ENCODE data around the gene PLTP. TPM values are rescaled to one million over a fixed set of nuclear protein-coding genes. Genes with fewer than 3 reads are reported as not detected.

The PLTP gene
- total RNA-seq, 4 donors from 2014 or later: 45.6 to 456 (median 177) TPM

DNA sequence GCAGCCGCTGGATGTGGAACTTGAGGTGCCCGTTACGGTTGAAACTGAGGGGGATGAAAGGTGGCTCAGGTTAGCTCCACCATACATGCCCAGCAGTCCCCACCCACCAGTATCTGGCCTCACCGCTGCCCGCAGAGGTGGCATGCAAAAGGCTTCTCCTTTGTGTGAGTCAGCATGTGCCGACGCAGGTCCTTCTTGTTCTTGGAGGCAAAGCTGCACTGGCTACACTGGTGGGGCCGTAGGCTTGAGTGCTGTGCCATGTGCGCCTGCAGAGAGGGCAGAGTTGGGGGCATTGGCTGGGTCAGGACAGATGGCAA lies 38.3 kb upstream of the PLTP start:
- ATAC-seq: no peak
- peaks cover 0 to 88% of the 10 kb centered on the region in 2 donors for H3K36me3 ChIP-seq
- WGBS, 2 donors (ENCODE audit: low coverage in 1 of 2): no CpG with 5 or more reads among the region's 9 CpGs
- no peaks in the 10 kb centered on the region for H3K9me3 ChIP-seq
- H3K27me3 ChIP-seq: no peaks in the 10 kb centered on the region
- peak; percentile 3 for TF ChIP-seq POLR2AphosphoS5 (IDR thresholded peaks at IDR 0.05)
- TF ChIP-seq POLR2A (IDR thresholded peaks at IDR 0.05): no peak
- H3K4me3 ChIP-seq: no peak overlapping the region
- H3K27ac ChIP-seq: peak overlapping the region in 2 of 4 donors; percentile 17 to 43
- H3K4me1 ChIP-seq: peaks cover 0 to 20% (median 0%) of the 10 kb centered on the region in 3 donors

- H3K27ac ChIP-seq: peak overlapping the region in 2 of 4 donors; percentile 39 to 43
- H3K9me3 ChIP-seq: no peaks in the 10 kb centered on the region
- peaks cover 0 to 93% of the 10 kb centered on the region in 2 donors for H3K36me3 ChIP-seq
- 100% methylated on average over 1 of the region's 13 CpGs; no CpG with 5 or more reads in 1 of the 2 donors for WGBS, 2 donors (ENCODE audit: low coverage in 1 of 2)
- H3K27me3 ChIP-seq: no peaks in the 10 kb centered on the region
- H3K4me1 ChIP-seq: peaks cover 0 to 20% (median 0%) of the 10 kb centered on the region in 3 donors
- no peak for ATAC-seq
- H3K4me3 ChIP-seq: no peak overlapping the region
- TF ChIP-seq POLR2A (IDR thresholded peaks at IDR 0.05) (no peak), POLR2AphosphoS5 (IDR thresholded peaks at IDR 0.05) (peak; percentile 2)
Observed at GRCh38 chr20:45949542-45950329, 37.8 kb upstream of the PLTP start.

GRCh38 chr20:45948742-45949541 lies 37.0 kb upstream of the PLTP start:
- ATAC-seq: no peak
- Histone ChIP-seq H3K4me1 (peaks cover 0 to 20% (median 0%) of the 10 kb centered on the region in 3 donors), H3K27me3 (no peaks in the 10 kb centered on the region), H3K27ac (peak overlapping the region in 2 of 4 donors; percentile 39 to 58), H3K4me3 (no peak overlapping the region), H3K36me3 (peaks cover 0 to 100% of the 10 kb centered on the region in 2 donors), H3K9me3 (no peaks in the 10 kb centered on the region)
- TF ChIP-seq POLR2AphosphoS5 (IDR thresholded peaks at IDR 0.05) (peak; percentile 5), CTCF (IDR thresholded peaks at IDR 0.05) (no peak)
- WGBS, 2 donors (ENCODE audit: low coverage in 1 of 2): no CpG with 5 or more reads among the region's 10 CpGs

GRCh38 chr20:45948261-45948733 lies 36.3 kb upstream of the PLTP start:
- H3K27me3 ChIP-seq: no peaks in the 10 kb centered on the region
- H3K9me3 ChIP-seq: no peaks in the 10 kb centered on the region
- ATAC-seq: no peak
- no peak overlapping the region for H3K4me3 ChIP-seq
- H3K4me1 ChIP-seq: peaks cover 0 to 20% (median 0%) of the 10 kb centered on the region in 3 donors
- TF ChIP-seq CTCF (IDR thresholded peaks at IDR 0.05): no peak
- no peak for TF ChIP-seq POLR2A (IDR thresholded peaks at IDR 0.05)
- TF ChIP-seq EP300 (IDR thresholded peaks at IDR 0.05): no peak
- no peak for TF ChIP-seq POLR2AphosphoS5 (IDR thresholded peaks at IDR 0.05)
- H3K27ac ChIP-seq: peak overlapping the region in 2 of 4 donors; percentile 39 to 58
- WGBS, 2 donors (ENCODE audit: low coverage in 1 of 2): 27% methylated on average over 2 of the region's 7 CpGs; no CpG with 5 or more reads in 1 of the 2 donors
- H3K36me3 ChIP-seq: peaks cover 0 to 100% of the 10 kb centered on the region in 2 donors

- WGBS, 2 donors (ENCODE audit: low coverage in 1 of 2): 63 to 100% methylated on average over 2 to 11 of the region's 29 CpGs
- Histone ChIP-seq H3K36me3 (peaks cover 0 to 100% of the 10 kb centered on the region in 2 donors), H3K4me3 (no peak overlapping the region), H3K4me1 (peaks cover 0 to 20% (median 0%) of the 10 kb centered on the region in 3 donors), H3K27me3 (no peaks in the 10 kb centered on the region), H3K9me3 (no peaks in the 10 kb centered on the region), H3K27ac (peak overlapping the region in 3 of 4 donors; percentile 43 to 58 (median 54))
- TF ChIP-seq POLR2AphosphoS5 (IDR thresholded peaks at IDR 0.05) (no peak), POLR2A (IDR thresholded peaks at IDR 0.05) (no peak), CTCF (IDR thresholded peaks at IDR 0.05) (no peak), EP300 (IDR thresholded peaks at IDR 0.05) (no peak)
- no peak for ATAC-seq
Observed at GRCh38 chr20:45947110-45947866, 35.3 kb upstream of the PLTP start.

Data from gastroesophageal sphincter (tissue), 4 donors.